GM18505 (cell line): ENCODE measurements around the gene SCAF4.

Experiments used
- ATAC-seq: cut with Tn5 transposase; IDR thresholded peaks from one replicate; pipeline ENCODE4 v1.9.1; 2021; ENCODE audit not compliant: unreplicated experiment
- POLR2A ChIP-seq: IDR thresholded peaks from 4 replicates; pipeline ENCODE4 v1.6.1; 2011; ENCODE audit warnings: borderline replicate concordance; ENCODE audit not compliant: insufficient read depth, insufficient read length; ENCODE audit errors: extremely low read depth

SCAF4 gene

DNA sequence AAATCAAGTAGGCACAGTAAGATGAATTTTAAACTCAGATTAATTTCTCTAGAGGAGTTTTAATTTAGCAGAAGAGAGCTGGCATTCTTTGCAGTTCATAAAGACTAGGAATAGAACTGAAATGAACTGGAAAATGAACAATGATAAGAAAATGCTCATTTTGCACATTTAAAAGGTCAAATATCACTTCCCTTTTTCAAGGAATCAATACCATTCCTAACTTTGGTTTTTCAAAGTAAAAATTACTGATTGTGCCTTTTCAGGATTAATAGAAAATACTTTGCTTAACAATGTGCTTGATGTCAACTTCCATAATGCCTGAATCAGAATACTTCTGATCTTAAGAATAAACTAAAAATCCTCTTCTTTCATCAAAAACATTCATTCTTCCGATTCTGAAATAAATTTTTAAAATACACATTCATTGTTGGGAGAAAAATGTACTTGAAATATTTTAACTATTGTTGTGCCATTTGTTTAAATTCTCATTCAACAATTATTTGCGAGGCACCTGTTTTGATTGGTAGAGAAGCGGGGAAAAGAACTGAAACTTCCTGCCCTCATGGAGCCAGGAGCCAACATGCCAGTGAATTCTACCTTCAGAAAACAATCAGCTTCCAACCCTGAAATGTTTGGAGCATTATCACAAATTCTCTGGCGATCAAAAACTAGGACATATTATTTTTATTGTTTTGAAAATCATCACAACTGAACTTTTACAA lies 2.1 kb downstream of the SCAF4 start:
- TF ChIP-seq POLR2A, result no peak
- ATAC-seq, result no peak

DNA sequence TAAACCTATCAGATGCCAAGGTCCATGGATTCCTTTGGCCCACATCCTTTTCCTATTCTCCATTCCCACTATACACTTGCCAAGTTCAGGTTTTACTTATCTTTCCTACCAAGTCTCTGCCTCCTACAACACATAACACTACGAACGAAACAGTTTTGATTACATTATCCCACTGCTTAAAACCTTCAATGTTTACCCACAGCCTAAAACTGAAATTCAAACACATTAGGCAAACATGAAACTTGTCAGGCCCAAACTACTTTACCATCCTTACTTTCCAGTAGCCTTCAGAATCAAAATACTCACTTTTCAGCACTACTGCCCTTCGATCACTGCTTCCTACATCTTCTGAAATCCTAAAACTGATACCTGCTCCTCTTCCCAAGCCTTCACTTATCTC lies 3.0 kb downstream of the SCAF4 start:
- no peak for ATAC-seq
- TF ChIP-seq POLR2A, result no peak

DNA sequence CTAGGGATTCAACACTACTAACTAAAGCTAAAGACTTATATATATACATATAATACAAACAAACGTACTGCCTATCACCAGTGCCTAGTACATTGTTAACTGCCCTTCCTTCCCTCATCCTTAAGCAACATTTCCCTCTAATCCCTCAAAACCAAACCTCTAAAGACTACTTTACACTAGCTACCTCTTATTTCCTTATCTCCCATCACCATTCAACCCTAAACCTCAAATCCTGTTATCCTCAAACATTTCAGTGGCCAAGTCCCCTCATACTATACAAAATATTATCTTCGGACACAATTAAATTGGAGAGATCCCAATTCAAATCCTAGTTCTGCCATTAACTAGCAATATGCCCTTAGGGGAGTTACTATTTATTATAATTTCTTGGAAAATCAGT lies 3.7 kb downstream of the SCAF4 start:
- no peak for ATAC-seq
- TF ChIP-seq POLR2A, result no peak

DNA sequence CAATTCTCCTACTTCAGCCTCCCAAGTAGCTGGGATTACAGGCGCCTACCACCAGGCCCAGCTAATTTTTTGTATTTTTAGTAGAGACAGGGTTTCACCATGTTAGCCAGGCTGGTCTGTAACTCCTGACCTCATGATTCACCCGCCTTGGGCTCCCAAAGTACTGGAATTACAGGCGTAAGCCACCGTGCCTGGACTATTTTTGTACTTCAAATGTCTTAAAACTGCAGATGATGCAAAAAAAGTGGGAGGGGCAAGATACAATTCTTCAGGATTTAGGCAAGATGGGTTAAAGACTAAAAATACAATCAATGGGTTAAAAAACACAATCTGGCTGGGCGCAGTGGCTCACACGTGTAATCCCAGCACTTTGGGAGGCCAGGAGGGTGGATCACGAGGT lies 4.7 kb downstream of the SCAF4 start:
- no peak for ATAC-seq
- no peak for TF ChIP-seq POLR2A

DNA sequence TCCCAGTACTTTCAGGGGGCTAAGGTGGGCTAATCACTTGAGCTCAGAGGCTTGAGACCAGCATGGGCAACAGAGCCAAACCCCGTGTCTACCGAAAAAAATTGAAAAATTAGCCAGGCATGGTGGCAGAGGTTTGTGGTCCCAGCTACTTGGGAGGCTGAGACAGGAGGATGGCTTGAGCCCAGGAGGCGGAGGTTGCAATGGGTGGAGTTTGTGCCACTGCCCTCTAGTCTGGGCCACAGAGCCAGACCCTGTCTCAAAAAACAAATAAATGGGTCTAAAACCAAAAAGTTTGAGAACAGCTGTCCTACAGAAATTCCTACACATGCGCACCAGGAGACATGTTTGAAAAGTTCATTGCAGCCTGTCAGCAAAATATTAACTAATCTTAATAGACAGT lies 5.5 kb downstream of the SCAF4 start:
- TF ChIP-seq POLR2A, result no peak
- no peak for ATAC-seq

DNA sequence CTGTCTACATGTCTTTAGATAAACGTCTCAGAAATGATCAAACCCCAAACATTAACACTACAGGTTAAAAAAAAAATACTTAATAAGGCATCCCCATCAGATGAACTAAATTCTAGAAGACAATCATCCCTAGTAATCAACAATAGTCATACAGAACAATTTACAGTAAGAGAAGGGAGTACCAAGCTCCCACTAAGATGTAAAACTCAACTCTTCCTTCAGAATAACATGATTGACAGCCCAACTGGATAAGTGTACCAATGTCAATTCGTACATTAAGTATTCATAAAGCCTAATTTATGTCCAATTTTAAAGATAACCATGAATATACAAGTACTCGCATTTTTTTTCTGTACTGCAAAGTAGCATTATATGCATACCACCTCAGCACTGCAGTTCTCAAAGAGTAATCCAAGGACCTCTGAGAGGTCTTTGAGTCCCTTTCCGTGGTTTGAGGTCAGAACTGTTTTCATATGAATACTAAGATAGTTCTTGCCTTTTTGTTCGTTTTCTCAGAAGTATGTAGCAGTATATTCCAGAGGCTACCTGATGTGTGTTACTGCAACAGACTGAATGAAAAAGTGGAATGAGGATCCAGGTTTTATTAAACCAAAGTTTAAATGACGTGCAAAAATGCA lies 6.6 kb downstream of the SCAF4 start:
- TF ChIP-seq POLR2A, result no peak
- ATAC-seq, result no peak

DNA sequence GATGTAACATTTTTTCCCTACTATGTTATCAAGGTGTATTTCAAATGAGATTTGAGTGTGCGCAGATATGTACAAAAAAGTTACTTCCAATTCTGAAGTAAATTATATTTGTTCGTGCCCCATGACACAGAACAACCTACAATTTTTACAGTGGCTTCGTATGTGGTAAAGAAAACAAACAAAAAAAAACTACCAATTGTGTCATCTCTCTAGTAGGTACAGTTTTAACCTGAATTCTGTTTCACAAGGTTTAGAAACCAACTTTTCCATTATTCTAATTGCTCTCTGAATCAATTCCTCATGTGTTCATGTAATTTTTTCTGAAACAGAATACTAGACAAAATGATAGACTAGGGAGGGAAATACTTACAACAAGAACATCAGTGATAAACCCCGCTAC lies 7.4 kb downstream of the SCAF4 start:
- no peak for ATAC-seq
- no peak for TF ChIP-seq POLR2A

DNA sequence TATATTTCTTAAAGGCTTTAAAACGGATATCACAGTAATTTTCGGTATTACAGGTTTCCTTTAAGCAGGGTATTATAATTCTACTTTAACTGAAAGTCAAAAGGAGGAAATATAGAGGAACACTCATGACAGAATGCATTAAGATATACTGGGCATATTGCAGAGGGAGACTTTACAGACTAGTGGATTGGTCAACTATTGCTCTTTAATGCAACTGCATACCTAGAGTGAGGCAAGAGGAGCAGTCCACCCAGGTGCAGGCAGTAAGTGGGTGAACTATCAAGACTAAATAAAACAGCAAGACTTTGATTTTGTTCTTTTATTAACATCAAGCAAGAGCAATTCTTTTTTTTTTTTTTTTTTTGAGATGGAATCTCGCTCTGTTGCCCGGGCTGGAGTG lies 10.5 kb downstream of the SCAF4 start:
- ATAC-seq, result no peak
- no peak for TF ChIP-seq POLR2A

DNA sequence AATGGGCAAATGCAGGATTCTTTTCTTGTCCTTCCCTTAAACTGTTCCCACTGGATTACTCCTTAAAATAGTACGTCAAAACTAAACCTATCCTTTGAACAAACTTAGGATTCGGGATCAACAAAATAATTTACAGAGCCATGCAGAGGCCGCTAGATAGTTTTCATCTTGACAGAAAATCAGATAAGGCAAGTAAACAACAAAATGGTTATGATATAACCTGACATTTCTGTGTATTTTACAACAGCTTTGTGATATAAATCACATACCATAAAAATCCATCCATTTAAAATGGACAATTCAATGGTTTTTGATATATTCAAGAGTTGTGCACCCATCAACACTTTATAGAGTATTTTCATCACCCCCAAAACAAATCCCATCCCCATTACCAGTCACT lies 11.2 kb downstream of the SCAF4 start:
- ATAC-seq, result no peak
- TF ChIP-seq POLR2A, result no peak

DNA sequence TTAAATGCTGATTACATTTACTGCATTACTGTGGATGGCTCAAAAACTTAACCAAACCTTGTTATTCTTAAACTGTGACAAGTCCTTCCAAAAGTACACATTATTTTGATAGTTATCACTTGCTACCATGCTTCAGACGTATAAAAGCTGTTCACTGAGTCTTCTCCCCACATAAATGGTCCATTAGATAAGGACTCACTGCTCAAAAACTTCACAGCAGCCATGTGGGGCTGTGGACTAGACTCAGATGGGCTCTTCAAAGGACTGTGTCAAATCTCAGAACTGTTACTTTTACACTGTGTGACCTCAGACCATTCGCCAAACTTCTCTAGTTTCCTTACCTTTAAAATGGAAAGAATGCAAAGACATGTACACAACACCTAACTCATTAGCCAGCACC lies 11.6 kb downstream of the SCAF4 start:
- no peak for ATAC-seq

DNA sequence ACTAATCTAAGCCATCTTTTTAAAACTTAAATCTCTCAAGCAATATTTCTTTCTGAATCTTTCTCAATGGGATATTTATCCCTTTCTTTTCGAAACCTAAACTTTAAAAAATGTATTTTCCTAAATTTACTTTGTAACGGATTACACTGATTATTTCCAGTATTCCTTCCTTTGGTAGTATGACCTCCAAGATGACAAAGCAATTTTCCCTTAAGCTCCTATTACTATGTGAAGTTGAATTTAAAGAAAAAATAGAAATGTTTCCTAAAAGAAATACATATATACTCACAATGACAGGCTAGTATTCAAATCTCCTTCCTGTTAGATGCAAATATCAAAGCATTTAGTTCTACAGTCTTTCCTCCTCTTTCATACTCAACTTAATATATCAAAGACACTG lies 15.8 kb downstream of the SCAF4 start:
- TF ChIP-seq POLR2A, result no peak
- ATAC-seq, result no peak

More for the DNA sequence above, 11.6 kb downstream of the SCAF4 start:
- TF ChIP-seq POLR2A, result no peak

DNA sequence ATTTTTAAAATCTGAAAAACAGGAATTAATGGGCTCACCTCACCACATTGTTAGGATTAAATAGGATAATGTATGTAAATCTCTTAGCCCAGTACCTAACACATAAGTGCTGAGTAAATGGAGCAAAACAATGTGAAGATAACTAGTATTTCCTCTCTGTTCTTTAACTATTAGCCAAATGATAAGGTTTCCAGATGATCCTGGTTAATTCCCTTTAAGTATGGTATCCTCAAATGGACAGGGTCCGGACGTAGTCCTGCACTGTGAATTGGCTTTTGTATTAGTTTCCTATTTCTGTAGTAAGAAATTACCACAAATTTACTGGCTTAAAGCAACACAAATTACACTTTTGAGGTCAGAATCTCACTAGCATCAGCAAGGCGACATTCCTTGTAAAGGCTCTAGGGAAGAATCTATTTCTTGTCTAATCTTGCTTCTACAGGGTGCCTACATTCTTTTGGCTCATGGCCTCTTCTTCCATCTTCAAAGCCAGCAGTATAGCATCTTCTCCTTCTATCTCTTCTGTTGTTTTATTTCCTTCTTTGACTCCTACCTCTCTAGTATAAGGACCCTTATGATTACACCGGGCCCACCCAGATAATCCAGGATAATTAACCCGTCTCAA lies 17.1 kb downstream of the SCAF4 start:
- no peak for TF ChIP-seq POLR2A
- no peak for ATAC-seq

DNA sequence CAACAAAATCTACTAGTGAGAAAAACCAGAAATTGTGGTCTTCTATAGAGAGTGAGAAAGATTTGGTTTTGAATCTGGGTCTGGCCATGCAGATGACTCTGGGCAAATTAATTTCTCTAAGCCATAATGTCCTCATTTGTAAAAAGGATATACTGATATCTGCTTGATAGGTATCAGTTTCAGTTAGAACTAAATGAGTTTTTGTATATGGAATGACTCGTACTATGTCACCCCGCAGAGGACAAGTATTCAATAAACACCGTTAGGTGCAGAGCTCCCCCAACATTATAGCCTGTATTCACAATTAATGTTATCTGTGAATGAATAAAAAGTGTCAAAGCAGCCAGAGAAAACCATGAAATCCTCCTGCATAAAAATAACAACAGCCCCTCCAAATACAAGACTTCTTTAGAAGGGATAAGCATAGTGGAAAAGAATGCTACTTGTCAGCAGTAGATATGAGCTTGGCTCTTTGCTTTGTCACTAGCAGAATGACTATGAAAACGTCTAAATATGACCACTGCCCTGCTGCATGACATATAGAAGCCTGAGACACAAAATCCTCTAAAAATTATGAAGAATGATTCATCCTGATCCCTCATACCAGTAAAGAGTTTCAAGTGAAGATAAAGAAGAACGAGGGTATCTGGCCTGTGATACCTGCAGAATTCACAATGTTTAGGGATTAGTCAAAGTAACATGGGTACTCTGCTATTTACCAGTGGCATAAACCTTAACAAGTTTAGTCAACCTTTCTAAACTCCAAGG lies 17.8 kb downstream of the SCAF4 start:
- ATAC-seq, result no peak
- no peak for TF ChIP-seq POLR2A
